NCI-H345 treated with DMSO at 0.1 percent for 48 hours (cell line): ENCODE data around the gene SPINK14.

Experiments used
- DNase-seq: peaks from one replicate; lab custom pipeline; 2025; ENCODE audit not compliant: unreplicated experiment; lab: John Stamatoyannopoulos, UW

The SPINK14 gene

DNA sequence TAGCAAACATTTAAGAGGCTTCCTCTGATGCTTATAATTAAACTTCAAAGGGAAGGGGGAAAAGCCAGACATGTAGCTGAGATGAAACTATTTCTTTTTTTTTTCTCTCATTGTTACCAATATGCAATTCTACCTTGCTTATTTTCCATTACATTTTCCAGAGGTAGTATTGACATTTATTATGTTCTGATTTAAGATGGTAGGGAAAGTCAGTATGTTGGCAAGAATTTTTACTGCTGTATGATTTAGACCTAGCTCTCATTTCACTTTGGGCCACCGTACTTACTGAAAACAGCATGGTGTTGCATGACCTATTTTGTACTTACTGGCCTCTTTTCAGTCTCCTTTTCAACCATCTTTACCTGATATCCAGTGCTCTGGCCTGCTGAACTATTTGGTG is 24.9 kb downstream of the SPINK14 start:
- no peak for DNase-seq

DNA sequence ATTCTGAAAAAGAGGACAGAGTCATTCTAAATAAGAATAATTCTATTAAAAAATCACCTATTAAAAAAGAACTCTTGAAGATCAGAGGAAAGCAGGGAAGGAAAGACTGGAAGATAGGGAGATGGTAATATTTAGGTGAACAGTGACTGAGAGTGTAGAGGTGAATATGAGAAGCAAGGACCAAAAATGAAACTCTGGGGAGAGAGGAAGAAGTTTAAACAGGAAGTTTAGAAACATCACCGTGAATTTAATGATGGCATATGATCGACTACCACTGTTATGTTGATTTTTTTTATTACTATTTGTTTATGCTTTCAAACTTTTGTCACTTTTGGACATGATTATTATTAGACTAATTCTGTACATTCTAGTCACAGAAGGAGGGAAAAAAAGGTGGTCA is 32.8 kb downstream of the SPINK14 start:
- DNase-seq = no peak

DNA sequence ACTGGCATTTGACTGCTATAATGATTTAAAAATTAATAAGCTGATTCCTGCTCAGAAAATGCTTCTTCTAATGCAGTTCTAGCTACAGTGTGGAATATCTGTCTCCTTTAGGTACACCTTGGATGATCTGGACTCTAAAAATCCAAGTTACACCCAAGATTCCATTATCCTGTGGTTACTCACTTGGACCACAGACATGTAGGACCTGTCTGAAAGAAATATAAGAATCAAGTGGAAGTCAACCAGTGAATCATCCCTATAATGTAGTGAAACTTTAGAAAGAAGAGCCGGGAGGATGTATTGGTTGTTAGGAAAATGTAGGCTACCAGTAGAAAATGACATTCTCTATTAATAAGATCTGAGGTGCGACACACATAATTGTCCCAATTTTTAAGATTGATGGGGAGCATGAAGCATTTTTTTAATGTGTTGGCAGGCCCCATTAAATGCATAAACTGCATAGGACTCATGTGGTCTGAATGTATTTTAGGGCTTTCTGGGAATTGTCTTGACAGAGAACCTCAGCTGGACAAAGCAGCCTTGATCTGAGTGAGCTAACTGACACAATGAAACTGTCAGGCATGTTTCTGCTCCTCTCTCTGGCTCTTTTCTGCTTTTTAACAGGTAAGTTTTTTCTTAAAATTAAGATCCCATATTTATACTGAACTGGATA is 34.3 kb downstream of the SPINK14 start, which contains the start of gene SPINK6:
Gene SPINK6 (plus strand): TSS at position 512 of the 673 bp plus-strand sequence. CDS start 55 bp downstream, at position 567.
- DNase-seq = no peak

DNA sequence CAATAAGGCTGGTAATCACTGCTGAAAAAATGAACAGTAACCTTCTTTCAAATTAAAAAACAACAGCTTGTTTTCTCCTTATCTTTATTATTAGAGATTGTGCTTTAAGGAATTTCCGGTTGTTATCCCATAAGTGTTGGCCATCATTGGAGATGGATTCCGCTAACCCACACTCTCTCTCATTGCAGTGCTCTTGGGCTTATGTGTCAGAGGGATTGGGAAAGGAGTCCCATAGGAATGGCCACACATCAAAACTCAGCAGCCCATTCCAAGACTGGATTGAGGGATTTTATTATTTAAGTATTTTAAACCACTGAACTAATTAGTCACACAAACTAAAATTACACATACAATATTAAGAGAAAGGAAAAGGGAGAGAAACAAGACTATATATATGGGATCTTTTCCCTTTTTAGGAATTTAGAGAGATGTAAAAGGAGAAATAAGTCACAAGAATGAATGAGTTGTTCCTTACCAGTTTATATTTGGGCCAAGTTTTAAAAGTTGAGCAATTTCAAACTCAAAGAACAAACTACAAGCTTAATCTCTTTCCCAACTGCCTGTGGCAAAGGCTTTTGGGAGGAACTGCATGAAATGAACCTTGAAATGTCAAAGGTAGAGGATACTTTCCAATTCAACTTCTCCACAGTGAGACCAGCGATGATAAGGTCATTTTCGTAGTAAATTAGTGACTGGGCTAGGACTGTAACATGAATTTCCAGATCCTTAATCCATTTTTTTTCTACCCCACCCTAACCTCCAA is 36.9 kb downstream of the SPINK14 start:
- DNase-seq = no peak

DNA sequence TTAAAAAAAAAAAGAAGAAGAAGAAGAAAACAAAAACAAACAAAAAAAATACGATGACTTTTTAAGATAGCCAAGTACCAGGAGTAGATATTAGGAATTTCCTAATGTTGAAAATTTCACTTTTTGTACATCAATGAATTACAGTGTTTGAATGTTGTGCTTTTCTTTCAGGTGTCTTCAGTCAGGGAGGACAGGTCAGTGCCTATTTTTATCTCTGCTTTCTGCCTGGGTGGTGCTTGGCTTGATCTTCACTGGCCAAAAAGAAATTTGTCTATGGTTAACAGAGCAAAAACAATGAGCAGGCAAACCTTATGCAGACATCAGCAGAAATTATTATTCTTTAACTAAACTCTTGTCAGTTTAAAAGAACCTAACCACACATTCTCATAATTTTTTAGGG is 37.5 kb downstream of the SPINK14 start:
- no peak for DNase-seq

DNA sequence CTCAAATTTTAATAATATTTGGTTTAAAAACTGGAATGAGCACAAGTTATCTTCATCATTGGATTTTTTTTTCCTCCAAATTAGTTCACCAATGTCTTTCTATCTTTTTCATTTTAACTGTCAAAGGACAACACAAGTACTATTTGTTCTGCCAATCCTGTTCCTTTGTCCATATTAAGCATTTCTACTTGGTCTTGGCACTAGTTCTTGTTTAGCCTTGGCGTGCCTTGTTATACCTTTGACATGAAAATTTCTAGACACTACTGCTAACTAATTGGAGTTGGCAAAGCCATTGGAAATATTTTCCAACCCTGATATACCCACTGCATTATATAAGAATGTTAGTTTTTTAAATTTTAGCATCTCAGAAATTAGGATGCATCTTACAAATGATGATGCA is 38.3 kb downstream of the SPINK14 start:
- DNase-seq = no peak

DNA sequence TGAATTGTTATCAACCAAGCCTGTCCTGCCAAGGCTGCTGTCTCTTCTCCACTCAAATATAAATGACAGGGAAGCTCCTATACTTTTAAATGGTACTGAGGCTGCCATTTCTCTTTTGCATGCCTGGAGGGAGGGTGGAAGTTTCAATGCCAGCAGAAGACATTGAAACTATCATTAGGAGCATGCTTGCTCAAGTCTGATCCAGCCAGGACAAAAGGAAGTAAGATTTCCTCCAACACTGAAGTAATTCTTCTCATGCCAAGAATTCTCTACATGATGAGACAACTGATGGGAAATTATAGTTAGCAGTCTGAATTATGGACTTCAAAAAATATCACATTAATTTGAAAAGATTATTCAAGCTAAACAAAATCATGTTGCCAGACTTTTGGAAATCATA is 39.9 kb downstream of the SPINK14 start:
- no peak for DNase-seq

DNA sequence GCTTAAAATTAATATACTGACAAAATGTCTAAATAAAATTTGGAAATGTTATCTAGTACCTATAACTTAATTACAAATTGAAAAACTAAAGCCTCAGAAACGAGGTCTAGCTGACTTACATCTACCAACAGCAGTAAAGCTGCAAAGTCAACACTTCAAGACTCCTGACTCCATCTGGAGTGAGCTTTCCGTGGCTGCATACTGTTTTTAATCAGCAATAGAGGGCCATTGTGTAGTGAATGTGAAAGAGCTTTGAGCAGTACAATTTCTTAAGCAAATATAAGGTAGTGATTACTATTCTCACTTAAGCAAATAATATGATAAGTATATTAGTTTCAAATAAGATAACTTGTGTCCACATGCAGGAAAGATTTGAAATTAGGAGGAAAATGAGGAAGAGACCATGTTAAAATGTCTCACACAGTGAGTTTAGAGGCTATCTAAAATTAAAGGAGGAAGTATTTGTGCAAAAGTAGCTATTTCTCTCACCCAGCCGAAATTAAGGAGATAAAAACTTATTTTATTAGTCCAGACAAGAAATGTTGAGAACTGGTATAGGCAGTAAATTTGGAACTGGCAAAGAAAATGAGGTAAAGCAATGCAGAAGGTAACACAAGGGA is 40.9 kb downstream of the SPINK14 start:
- peak; percentile 19 for DNase-seq

DNA sequence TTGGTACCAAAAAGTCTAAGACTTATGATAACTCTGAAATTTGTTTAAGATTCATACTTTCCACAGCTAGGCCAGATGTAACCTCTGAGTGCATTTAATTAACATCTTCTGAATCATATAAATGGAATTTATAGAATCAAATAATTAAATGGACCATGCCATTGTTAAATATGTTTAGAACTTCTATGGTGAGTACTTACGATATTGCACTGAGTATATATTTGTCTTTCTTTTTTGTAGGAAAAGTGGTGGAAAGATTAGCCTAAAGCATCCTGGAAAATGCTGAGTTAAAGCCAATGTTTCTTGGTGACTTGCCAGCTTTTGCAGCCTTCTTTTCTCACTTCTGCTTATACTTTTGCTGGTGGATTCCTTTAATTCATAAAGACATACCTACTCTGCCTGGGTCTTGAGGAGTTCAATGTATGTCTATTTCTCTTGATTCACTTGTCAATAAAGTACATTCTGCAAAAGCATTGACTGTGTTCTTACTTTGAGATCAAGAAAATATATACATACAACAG is 46.4 kb downstream of the SPINK14 start:
- no peak for DNase-seq

DNA sequence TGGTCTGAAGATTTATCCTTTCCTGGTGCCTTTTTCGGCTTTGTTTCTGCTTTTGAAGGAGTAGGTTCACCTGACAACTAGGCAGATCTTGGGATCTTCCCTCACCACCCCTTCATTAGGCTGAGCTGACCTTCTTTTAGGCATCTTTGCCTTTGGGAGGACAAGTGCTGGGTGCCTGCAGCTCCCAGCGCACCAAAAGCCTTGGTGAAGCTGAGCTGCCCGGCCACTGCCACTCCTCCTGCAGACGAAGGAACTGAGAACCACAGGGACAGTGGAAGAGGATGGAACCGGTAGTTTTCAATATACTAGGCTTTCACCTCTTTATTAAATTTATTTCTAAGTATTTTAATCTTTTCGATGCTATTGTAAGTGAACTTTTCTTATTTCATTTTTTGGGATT is 53.2 kb downstream of the SPINK14 start:
- no peak for DNase-seq

DNA sequence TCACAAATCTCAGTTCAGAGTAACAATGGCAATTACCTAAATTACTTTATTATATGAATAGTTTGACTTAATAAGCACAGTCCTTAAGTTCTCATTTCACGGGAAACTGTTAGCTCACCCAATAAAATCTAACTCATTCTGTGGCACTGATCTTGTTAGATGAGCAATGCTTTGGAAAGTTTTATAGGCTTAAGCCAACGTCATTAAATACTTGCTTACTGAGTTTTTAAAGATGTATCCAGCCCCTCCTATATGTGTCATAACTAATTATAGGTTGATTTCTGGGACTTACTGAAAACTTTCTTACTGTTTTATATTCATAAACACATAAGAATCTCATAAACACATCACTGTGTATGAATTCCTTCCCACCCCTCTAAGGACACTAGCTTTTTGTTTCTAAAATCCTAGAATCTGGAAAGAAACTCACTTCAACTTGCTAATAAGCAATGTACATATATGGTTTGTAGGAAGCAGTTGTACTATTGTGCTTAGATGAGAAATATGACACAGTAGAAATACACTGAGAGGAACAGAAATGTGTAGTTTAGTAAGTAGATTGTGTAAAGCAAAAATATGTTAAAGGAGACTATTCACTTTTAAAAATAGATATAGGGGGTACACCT is 55.9 kb downstream of the SPINK14 start:
- no peak for DNase-seq
